AG20443 (cell line): Measurements from ENCODE around the gene SULT1A1.
"Not testable (repeated sequence)": the region's sequence is repeated elsewhere in the genome, so short reads cannot be mapped to it uniquely, and the experiment has no call there.

Experiments used
- DNase-seq: peaks from one replicate; pipeline ENCODE4 v3.0.0; 2012; ENCODE audit warnings: low spot score, mixed read lengths

SULT1A1 gene

DNA sequence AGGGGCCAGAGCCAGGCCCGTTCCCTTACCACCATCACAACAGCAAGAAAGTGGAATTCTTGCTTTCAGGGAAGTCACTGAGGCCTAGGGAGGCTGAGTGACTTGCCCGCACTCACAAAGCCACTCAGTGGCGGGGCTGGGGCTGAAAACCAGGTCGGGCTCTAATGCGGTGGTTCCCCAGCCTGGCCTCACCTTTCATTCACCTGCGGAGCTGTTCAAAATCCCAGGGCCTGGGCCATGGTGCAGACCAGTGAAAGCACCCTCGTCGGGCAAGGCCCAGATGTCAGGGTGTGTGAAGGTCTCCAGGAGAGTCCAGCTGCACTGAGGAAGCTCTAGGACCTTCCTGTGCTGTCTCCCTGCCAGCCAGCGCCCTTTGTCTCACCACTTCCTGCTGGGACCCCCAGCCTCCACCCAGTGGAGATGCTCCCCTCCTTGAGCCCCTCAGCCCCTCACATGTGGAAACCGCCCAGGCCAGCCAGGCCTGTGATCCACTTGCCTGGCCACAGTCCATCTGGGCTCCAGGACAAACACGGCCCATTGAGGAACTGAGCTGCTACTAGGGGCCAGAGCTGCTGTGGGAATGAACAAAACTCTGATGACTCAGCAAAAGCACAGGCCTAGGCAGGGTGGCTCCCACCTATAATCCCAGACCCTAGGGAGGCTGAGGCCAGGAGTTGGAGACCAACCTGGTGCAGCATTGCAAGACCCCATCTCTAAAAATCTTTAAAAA, 812 bp downstream of the SULT1A1 start:
- not testable (repeated sequence) for DNase-seq

DNA sequence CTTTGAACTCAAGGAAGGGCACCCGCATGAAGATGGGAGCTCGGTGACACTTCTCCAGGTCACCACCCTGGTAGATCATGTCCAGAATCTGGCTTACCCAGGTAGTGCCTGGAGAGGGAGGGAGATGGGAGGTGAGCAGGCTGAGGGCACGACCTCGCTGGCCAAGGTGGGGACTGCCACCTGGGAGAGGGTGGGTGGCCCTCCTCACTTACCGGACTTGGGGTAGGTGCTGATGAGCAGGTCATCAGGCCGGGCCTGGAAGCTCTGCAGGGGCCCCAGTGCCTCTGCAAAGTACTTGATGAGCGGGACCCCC, 1.4 kb downstream of the SULT1A1 start:
- not testable (repeated sequence) for DNase-seq

DNA sequence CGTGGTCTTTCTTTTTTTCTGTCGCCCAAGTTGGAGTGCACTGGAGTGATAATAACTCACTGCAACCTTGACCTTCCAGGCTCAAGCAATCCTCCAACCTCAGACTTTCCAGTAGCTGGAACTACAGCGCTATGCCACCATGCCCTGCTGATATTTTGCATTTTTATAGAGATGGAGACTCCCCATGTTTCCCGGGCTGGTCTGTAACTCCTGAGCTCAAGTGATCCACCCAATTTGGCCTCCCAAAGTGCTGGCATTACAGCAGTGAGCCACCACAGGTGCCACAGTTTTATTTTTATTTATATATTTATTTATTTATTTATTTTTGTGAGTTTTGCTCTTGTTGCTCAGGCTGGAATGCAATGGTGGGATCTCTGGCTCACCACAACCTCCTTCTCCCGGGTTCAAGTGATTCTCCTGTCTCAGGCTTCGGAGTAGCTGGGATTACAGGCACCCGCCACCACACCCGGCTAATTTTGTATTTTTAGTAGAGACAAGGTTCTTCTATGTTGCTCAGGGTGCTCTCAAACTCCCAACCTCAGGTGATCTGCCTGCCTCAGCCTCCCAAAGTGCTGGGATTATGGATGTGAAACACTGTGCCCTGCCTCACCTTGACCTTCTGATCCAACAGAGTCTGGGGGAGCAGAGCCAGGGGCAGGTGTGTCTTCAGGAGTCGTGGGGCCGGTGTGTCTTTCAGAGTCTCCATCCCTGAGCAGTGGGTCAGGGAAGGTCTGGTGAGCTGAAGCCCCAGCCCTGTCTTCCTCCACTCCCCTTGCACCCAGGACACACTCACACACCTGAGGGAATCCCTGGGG, 2.0 kb downstream of the SULT1A1 start:
- not testable (repeated sequence) for DNase-seq

DNA sequence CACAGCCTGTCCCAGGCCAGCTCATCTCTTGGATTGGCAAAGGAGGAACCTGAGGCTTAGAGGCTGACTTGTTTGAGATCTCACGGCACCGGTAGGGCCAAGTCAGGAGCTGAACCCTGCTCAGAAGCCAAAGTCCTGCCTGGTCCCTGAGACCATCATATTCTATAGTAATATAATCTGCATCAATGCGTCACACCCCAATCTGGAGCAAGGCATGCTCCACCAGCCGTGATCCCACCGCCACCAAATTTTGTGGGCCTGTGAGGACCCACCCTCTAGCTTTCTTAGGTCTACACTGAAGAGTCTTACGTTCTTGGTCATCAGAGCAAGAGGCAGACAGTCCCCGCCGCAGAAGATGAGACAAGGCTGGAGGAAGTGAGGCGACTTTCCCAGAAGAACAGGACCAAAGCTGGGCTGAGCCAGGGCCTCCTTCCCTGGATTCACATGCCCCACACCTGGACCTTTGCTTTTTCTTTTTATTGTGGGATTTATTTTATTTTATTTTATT, 2.7 kb downstream of the SULT1A1 start:
- DNase-seq, result no peak

DNA sequence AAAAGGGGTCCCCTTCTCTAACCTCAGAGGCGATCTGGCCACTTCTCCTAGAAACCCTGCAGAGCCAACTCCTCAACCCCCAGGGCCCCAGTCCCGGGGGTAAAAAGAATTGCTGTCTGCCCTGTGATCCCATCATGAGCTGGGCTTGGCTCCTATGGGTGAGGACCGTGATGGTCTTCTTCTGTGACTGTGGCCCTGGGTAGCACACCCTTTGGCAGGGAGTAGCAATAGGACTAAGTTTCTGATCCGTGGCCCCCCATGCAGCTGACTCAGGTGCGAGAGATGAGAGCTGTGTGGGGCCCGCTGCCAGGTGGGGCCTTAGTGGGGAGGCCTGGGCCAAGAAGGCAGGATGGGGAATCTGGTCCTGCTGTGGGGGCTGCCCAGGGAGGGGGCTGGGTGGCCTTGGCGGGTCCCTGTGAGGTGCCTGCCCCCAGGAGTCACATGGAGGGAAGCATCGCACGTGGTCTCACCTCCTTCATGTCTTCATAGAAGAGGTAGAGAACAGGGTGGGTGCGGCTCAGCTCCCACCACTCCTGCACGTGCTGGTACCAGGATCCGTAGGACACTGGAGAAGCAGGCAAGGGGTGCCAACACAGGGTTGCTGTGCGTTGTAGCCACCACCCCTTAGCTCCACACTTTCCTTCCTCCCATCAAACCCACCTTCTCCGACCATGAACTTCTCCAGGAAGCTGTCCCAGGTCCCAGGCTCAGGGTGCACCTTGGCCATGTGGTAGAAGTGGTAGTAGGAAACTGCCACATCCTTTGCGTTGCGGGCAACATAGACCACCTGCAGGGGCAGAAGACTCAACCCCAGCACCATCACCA, 3.3 kb downstream of the SULT1A1 start:
- DNase-seq, result no peak

DNA sequence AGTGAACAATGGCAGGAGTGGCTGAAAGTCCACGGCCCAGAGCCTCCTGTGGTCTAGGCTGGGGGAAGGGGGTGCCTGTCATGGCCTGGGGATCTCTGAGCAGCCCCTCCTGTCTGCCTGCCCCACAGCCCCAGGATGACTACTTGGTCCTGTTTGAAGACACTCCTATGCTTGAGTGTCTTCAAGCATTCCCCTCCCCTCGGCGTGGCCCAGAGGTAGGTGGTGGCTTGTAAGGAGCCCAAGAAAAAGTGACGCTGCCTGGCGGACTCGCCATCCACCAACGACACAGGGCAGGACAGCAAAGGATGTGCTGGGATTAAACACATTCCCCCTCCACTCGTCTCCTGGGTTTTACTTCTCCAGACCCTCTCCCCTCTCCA, 5.7 kb downstream of the SULT1A1 start:
- DNase-seq, result no peak

DNA sequence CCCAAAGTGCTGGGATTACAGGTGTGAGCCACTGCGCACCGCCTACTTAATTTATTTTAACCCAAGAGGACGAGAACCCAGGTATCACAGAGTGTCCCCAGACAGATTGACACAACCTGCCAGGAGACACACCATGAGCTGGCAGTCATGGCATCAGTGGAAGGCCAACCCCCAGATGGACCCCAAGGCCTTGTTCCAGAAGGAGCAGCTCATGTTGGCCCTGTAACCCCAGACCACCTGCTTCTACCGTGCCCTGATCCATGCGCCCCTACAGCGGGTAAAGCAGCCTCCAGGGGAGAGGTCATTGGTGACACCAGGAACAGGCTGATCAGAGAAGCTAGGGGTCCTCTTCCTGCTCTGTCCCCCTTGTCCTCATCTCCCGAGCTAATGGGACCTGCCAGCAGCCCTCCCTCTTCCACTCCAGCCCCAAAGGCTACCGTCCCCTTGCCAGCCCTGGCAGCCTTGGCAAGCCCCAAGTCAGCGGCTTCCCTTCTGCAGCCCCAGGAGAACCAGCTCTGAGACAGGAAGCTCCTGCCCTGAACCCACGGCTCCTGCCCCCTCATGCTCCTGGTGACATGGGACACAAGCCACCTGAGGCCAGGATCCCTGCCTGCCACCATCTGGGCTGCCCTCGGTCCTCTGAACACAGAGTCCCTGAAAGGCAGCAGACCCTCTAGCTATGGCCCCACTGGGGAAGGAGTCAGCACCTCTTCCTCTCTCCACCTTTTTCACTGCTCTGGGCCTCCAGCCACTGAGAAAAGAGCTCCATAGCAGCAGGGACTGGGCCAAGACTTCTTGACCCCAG, 6.3 kb downstream of the SULT1A1 start:
- DNase-seq, result no peak

DNA sequence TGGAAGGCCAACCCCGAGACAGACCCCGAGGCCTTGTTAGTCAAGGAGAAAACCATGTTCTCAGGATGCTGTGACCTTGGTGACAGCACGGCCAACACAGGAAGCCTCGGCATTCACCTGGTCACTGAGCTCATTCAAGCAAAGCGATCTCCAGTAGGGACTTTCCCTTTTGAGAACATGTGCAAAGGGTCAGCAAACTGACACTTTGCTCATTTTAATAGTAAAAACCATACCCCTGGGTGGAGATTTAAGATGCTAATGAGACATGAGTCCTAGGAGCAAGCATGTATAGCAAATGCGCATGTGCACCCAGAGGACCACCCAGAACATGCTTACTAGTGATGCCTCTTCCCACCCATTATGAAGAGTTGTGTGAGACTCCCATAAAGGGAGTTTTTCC, 7.3 kb downstream of the SULT1A1 start:
- DNase-seq, result no peak

DNA sequence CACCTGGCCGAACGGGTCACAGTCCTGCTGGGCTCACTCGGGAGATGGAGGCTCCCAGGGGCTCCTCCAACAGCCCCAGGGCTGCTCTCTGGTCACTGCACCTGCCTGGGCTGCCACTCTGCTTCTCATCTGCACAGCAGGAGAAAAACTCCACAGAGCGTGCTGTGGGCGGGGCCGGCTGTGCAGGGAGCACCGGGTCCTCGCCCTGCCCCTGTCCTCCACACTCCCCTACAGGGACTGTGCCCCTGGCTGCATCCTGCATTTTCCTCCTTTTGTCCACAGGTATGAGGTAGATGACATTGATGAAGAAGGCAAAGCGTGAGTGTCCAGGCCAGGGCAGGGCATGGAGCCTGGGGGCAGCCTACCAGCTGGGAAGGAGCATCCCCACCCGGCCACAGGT, 7.8 kb downstream of the SULT1A1 start:
- not testable (repeated sequence) for DNase-seq

DNA sequence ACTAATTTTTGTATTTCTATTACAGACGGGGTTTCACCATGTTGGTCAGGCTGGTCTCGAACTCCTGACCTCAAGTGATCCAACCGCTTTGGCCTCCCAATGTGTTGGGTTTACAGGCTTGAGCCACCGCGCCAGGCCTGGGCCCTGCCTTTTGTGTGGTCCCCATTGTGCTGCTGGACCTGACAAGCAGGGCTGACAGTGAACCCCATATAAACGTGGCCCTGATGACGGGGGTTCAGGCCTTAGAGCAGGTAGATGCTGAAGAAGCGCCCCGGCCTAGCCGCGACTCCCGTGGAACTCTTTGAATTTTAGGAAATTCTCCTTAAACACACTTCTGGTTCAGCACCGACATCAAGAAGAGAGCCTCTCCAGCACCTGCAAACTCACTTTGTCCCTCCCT, 8.3 kb downstream of the SULT1A1 start:
- DNase-seq, result not testable (repeated sequence)

DNA sequence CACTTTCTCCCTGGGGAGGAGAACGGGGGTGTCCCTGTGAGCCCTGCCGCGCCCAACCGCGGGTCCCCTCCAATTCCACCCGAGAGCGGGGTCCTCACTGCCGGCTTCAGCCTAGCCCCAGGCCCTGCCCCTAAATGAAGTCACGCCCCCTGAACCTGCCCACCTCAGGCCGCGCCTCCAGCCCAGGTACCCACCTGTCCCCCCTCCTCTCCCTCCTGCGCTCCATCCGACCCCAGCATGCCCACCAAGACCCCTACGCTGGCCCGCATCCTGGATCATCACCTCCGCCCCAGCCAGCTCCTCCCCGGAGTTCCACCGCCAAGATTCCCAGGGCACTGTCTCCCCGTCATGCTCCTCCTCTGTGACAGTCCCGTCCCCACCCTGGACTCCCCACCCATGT, 8.9 kb downstream of the SULT1A1 start:
- DNase-seq, result not testable (repeated sequence)

DNA sequence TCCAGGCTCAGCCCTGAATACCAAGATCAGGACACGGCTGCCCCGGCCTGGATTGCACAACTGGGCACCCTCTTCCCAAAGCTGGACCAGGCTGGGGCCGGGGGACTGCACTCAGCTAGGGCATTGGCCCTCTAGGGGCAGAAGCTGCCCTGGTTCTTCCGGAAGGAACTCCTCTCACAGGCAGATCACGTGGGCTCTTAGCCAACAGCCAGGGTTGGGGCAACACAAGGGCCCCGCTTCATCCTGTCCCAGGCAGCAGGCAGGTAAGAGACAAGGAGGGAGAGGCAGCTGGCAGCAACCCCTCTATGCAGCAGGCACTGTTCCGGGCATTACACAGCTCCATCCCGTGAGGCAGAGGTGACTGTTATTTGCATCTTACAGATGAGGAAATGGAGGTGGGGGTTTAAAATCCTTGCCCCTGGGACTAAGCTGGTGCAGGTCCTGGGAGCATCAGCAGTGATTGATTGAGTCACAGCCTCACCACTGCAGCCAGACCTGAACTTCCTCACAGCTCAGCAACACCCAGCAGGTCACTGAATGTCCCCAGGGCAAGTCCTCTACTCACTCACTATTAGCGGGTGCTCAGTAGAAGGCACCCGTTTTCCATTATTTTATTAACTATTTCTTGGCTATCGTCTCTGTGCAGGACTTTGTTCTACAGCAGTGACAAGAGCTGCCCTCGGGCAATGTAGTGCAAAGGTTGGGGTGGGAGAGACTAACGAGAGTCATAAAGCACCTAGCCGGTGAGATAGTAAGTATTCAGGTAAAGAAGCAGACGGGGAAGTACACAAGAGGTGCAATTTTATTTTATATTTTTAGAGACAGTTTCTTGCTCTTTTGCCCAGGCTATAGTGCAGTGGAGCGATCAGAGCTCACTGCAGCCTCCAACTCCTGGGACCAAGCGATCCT, 10.2 kb downstream of the SULT1A1 start:
- not testable (repeated sequence) for DNase-seq

DNA sequence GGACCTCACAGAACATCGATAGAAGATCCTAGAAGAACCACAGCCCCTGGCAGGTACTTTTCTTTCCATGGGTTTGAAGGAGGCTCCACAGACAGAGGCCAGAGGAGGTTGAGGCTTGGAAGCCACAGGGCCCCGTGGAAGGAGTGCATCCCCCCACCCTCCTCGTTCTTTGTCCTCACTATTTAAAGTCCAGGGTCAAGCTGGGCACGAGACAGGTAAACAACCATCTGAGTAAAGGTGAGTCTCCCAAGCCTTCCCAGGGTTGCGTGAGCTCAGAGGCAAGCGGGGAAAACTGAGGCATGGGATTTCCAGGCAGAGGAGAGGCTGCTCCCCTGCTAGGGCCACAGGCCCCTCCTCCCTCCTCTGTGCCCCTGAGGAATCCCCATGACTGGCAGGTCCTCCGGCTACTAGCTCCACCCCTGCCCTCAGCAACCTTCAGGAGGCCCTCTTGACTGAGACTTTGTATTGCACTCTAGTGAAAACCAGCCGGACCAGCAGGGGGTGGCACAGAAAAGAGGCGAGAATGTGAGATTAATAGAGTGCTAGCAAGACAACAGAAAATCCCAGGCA, 12.1 kb downstream of the SULT1A1 start:
- no peak for DNase-seq

DNA sequence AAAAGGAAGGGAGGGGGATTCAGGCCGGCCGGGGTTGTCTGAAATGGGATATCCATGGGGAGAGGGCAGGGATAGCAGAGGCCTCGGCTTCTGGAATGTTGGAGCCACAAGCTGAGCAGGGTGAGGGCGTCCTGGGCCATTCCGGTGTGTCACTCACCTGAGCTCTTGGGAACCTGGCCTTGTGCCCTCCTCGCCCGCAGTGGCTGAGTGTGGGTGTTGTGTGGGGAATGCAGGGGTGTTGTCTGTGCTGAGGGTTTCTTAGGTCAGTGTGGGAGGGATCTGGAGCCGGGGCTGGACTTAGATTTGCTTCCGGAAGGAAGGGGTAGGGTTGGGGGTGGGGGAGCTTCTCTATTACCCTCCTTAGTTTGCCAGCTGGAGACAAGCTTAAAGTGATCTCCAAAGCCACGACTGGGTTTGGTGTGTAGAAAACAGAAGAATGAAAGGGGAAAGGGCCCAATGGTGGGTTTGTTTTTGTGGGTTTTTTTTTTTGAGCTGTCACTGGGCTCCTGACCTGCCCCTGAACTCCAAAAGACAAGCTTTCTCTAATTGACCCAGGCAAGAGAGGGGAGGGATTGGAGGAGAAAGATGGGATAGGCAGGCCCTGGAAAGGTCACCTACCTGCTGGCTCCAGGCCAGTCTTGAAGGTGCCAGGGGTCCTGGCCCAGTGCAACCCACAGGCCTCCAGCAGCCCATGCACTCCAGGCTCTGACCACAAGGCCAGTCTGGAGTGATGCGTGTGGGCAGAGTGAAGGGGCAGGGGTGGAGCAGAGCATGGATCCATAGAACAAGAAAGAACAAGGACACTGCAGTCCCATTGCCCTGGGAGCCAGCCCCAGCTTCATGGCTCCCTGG, 12.8 kb downstream of the SULT1A1 start, which contains the start of gene SULT1A2:
Gene SULT1A2, minus strand, starts transcription at position 211 of the 852 bp plus-strand sequence. CDS start 1,120 bp downstream, outside the sequence.
- no peak for DNase-seq

DNA sequence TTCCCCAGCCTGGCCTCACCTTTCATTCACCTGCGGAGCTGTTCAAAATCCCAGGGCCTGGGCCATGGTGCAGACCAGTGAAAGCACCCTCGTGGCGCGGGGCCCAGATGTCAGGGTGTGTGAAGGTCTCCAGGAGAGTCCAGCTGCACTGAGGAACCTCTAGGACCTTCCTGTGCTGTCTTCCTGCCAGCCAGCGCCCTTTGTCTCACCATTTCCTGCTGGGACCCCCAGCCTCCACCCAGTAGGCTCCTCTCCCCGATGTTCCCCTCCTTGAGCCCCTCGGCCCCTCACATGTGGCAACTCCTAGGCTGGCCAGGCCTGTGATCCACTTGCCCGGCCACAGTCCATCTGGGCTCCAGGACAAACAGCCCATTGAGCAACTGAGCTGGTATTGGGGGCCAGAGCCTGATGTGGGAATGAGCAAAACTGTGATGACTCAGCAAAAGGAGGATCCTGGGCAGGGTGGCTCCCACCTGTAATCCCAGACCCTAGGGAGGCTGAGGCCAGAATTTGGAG, 13.7 kb downstream of the SULT1A1 start:
- DNase-seq, result no peak

DNA sequence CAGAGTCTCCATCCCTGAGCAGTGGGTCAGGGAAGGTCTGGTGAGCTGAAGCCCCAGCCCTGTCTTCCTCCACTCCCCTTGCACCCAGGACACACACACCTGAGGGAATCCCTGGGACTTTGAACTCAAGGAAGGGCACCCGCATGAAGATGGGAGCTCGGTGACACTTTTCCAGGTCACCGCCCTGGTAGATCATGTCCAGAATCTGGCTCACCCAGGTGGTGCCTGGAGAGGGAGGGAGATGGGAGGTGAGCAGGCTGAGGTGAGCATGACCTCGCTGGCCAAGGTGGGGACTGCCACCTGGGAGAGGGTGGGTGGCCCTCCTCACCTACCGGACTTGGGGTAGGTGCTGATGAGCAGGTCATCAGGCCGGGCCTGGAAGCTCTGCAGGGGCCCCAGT, 14.4 kb downstream of the SULT1A1 start:
- DNase-seq, result not testable (repeated sequence)

DNA sequence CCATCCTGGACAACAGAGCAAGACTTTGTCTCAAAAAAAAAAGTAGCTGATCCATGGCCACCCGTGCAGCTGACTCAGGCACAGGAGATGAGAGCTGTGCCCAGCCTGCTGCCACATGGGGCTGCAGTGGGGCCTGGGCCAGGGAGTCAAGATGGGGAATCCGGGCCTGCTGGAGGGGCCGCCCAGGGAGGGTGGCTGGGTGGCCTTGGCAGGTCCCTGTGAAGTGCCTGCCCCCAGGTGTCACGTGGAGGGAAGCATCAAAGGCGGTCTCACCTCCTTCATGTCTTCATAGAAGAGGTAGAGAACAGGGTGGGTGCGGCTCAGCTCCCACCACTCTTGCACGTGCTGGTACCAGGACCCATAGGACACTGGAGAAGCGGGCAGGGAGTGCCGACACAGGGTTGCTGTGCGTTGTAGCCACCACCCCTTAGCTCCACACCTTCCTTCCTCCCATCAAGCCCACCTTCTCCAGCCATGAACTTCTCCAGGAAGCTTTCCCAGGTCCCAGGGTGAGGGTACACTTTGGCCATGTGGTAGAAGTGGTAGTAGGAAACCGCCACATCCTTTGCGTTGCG, 16.8 kb downstream of the SULT1A1 start:
- DNase-seq, result no peak

DNA sequence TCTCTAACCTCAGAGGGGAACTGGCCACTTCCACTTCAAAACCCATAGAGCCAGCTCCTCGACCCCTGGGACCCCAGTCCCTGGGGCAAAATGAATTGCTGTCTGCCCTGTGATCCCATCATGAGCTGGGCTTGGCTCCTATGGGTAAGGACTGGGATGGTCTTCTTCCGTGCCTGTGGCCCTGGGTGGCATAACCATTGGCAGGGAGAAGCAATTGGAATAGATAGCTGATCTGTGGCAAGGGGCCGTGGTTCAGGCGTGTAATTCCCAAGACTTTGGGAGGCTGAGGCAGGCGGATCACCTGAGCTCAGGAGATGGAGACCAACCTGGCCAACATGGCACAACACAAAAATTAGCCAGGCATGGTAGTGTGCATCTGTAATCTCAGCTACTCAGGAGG, 17.3 kb downstream of the SULT1A1 start:
- no peak for DNase-seq

DNA sequence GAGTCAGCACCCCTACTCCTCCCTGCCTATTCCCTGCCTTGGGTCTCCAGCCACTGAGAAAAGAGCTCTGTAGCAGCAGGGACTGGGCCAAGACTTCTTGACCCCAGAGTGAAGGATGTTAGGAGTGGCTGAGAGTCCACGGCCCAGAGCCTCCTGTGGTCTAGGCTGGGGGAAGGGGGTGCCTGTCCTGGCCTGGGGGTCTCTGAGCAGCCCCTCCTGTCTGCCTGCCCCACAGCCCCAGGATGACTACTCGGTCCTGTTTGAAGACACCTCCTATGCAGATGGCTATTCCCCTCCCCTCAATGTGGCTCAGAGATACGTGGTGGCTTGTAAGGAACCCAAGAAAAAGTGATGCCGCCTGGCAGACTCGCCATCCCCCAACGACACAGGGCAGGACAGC, 18.5 kb downstream of the SULT1A1 start:
- peak; percentile 2 for DNase-seq
